ENCODE measurements around the gene TYK2. TPM values are rescaled to one million over a fixed set of nuclear protein-coding genes. Genes with fewer than 3 reads are reported as not detected.

TYK2 gene
- total and polyA plus RNA-seq, 4 donors = 47.9 to 63.1 (median 59.6) TPM

GRCh38 chr19:10362259-10362658 is 18.1 kb downstream of the TYK2 start:
- H3K27ac ChIP-seq (ENCODE audit: low read depth in 1 of 2, low read length in 2 of 2) = no peak overlapping the region
- TF ChIP-seq RAD21 (IDR thresholded peaks at IDR 0.05) = no peak
- TF ChIP-seq TAF1 (conservative IDR thresholded peaks at IDR 0.05) = no peak
- TF ChIP-seq JUND (IDR thresholded peaks at IDR 0.05) = no peak
- TF ChIP-seq YY1 (IDR thresholded peaks at IDR 0.05) = no peak
- TF ChIP-seq ATF3 (IDR thresholded peaks at IDR 0.05) = no peak
- no peak for TF ChIP-seq FOXA1 (IDR thresholded peaks at IDR 0.05)
- TF ChIP-seq FOXA2 (IDR thresholded peaks at IDR 0.05) = no peak
- no peak for TF ChIP-seq GABPA (IDR thresholded peaks at IDR 0.05 in 1 of 2, conservative IDR thresholded peaks at IDR 0.05 in 1 of 2)
- no peak for TF ChIP-seq HNF4G (IDR thresholded peaks at IDR 0.05)
- TF ChIP-seq ZBTB33 (IDR thresholded peaks at IDR 0.05) = no peak
- no peak for TF ChIP-seq MAX (IDR thresholded peaks at IDR 0.05)
- no peak for TF ChIP-seq RXRA (IDR thresholded peaks at IDR 0.05)
- no peak for TF ChIP-seq HNF4A (conservative IDR thresholded peaks at IDR 0.05)
- no peak for TF ChIP-seq CTCF (IDR thresholded peaks at IDR 0.05; ENCODE audit: low read depth, low read length, missing input control)
- TF ChIP-seq EGR1 (IDR thresholded peaks at IDR 0.05; ENCODE audit: low read depth in 2 of 2) = no peak
- no peak for TF ChIP-seq REST (IDR thresholded peaks at IDR 0.05)
- H3K9ac ChIP-seq (ENCODE audit: low read depth in 1 of 2, low read length in 2 of 2) = no peak overlapping the region
- H3K36me3 ChIP-seq (ENCODE audit: control insufficient read depth in 4 of 4, insufficient read depth in 3 of 4, low read depth in 1 of 4, low read length in 3 of 4) = peaks cover 14 to 70% (median 23%) of the 10 kb centered on the region in 4 donors
- H3K4me1 ChIP-seq (ENCODE audit: control insufficient read depth in 4 of 4, insufficient read depth in 4 of 4, low read length in 3 of 4) = peaks cover 0 to 5% (median 3%) of the 10 kb centered on the region in 4 donors
- no peaks in the 10 kb centered on the region for H3K9me3 ChIP-seq (ENCODE audit: control insufficient read depth in 4 of 4, low read length in 3 of 4)
- WGBS = 96% methylated on average over 18 of the region's 18 CpGs
- DNase-seq (ENCODE audit: low spot score) = no peak
- no peaks in the 10 kb centered on the region for H3K27me3 ChIP-seq (ENCODE audit: control insufficient read depth in 4 of 4, insufficient read depth in 4 of 4, low read length in 3 of 4)
- no peak overlapping the region for H3K4me3 ChIP-seq (ENCODE audit: low read depth in 1 of 3, low read length in 3 of 3)

- H3K27me3 ChIP-seq (ENCODE audit: control insufficient read depth in 4 of 4, insufficient read depth in 4 of 4, low read length in 3 of 4) = no peaks in the 10 kb centered on the region
- no peak overlapping the region for H3K4me3 ChIP-seq (ENCODE audit: low read depth in 1 of 3, low read length in 3 of 3)
- WGBS = 92% methylated on average over 16 of the region's 16 CpGs
- peaks cover 16 to 68% (median 24%) of the 10 kb centered on the region in 4 donors for H3K36me3 ChIP-seq (ENCODE audit: control insufficient read depth in 4 of 4, insufficient read depth in 3 of 4, low read depth in 1 of 4, low read length in 3 of 4)
- H3K9me3 ChIP-seq (ENCODE audit: control insufficient read depth in 4 of 4, low read length in 3 of 4) = no peaks in the 10 kb centered on the region
- H3K4me1 ChIP-seq (ENCODE audit: control insufficient read depth in 4 of 4, insufficient read depth in 4 of 4, low read length in 3 of 4) = peaks cover 0 to 5% (median 3%) of the 10 kb centered on the region in 4 donors
- no peak for DNase-seq (ENCODE audit: low spot score)
- TF ChIP-seq HNF4A (conservative IDR thresholded peaks at IDR 0.05) = no peak
- TF ChIP-seq RAD21 (IDR thresholded peaks at IDR 0.05) = no peak
- TF ChIP-seq ZBTB33 (IDR thresholded peaks at IDR 0.05) = no peak
- TF ChIP-seq EGR1 (IDR thresholded peaks at IDR 0.05; ENCODE audit: low read depth in 2 of 2) = no peak
- TF ChIP-seq SP1 (IDR thresholded peaks at IDR 0.05) = no peak
- no peak for TF ChIP-seq CTCF (IDR thresholded peaks at IDR 0.05; ENCODE audit: low read depth, low read length, missing input control)
- no peak for TF ChIP-seq NR2F2 (IDR thresholded peaks at IDR 0.05)
- no peak overlapping the region for H3K27ac ChIP-seq (ENCODE audit: low read depth in 1 of 2, low read length in 2 of 2)
- H3K9ac ChIP-seq (ENCODE audit: low read depth in 1 of 2, low read length in 2 of 2) = no peak overlapping the region
Measured at GRCh38 chr19:10361569-10362011, 18.8 kb downstream of the TYK2 start.

All from liver (tissue), 9 donors.